KMS-11 (cell line): Measurements from ENCODE around the gene CGA.

Experiments used
- H2AFZ ChIP-seq: fragments of 200-600 bp; sonication (generic); 2 replicates; pipeline ENCODE4 v1.6.1; 2016; ENCODE audit warnings: antibody characterized with exemption, mixed run types, low read depth
- H3K27ac ChIP-seq: fragments of 200-600 bp; sonication (generic); 2 replicates; pipeline ENCODE4 v1.6.1; 2016; ENCODE audit warnings: mild to moderate bottlenecking, mixed run types
- H3K27me3 ChIP-seq: fragments of 200-600 bp; sonication (generic); 2 replicates; pipeline ENCODE4 v1.6.1; 2017; ENCODE audit warnings: mild to moderate bottlenecking, low read depth, mixed run types, moderate library complexity; ENCODE audit not compliant: insufficient read depth
- H3K36me3 ChIP-seq: fragments of 200-600 bp; sonication (generic); 2 replicates; pipeline ENCODE4 v1.6.1; 2017; ENCODE audit warnings: mild to moderate bottlenecking, mixed run types; ENCODE audit not compliant: insufficient read depth
- H3K4me1 ChIP-seq: fragments of 200-600 bp; sonication (generic); 2 replicates; pipeline ENCODE4 v1.6.1; 2016; ENCODE audit warnings: mild to moderate bottlenecking, low read depth, mixed run types; ENCODE audit not compliant: poor library complexity, severe bottlenecking
- H3K4me2 ChIP-seq: fragments of 200-600 bp; sonication (generic); 2 replicates; pipeline ENCODE4 v1.7.0; 2016; ENCODE audit warnings: mild to moderate bottlenecking, mixed run types
- H3K4me3 ChIP-seq: fragments of 200-600 bp; sonication (generic); IDR thresholded peaks from 2 replicates; pipeline ENCODE4 v1.6.1; 2017; ENCODE audit warnings: low read depth, low read length, mixed read lengths; ENCODE audit not compliant: insufficient read depth
- H3K79me2 ChIP-seq: fragments of 200-600 bp; sonication (generic); 2 replicates; pipeline ENCODE4 v1.6.1; 2016; ENCODE audit warnings: low read depth, mixed run types; ENCODE audit not compliant: insufficient read depth
- H3K9ac ChIP-seq: fragments of 200-600 bp; sonication (generic); 2 replicates; pipeline ENCODE4 v1.6.1; 2016; ENCODE audit warnings: mild to moderate bottlenecking, mixed run types
- H4K20me1 ChIP-seq: fragments of 200-600 bp; sonication (generic); 2 replicates; pipeline ENCODE4 v1.6.1; 2016; ENCODE audit warnings: mild to moderate bottlenecking, mixed run types; ENCODE audit not compliant: insufficient read depth
- TF ChIP-seq, protein P1 (sequence below): fragments of 200-600 bp; sonication (generic); conservative IDR thresholded peaks from 2 replicates; pipeline ENCODE4 v1.6.1; 2017; ENCODE audit warnings: low read depth, mild to moderate bottlenecking, antibody characterized with exemption, low read length, moderate library complexity, mixed read lengths

Gene CGA

GRCh38 chr6:87126501-87126900, 31.6 kb upstream of the CGA start:
- H3K4me2 ChIP-seq = no peak overlapping the region
- H3K4me1 ChIP-seq = no peaks in the 10 kb centered on the region
- no peaks in the 10 kb centered on the region for H3K27me3 ChIP-seq
- no peak overlapping the region for H3K27ac ChIP-seq
- H3K4me3 ChIP-seq = no peak overlapping the region
- no peaks in the 10 kb centered on the region for H4K20me1 ChIP-seq
- H3K79me2 ChIP-seq = no peaks in the 10 kb centered on the region
- TF ChIP-seq, protein P1, sequence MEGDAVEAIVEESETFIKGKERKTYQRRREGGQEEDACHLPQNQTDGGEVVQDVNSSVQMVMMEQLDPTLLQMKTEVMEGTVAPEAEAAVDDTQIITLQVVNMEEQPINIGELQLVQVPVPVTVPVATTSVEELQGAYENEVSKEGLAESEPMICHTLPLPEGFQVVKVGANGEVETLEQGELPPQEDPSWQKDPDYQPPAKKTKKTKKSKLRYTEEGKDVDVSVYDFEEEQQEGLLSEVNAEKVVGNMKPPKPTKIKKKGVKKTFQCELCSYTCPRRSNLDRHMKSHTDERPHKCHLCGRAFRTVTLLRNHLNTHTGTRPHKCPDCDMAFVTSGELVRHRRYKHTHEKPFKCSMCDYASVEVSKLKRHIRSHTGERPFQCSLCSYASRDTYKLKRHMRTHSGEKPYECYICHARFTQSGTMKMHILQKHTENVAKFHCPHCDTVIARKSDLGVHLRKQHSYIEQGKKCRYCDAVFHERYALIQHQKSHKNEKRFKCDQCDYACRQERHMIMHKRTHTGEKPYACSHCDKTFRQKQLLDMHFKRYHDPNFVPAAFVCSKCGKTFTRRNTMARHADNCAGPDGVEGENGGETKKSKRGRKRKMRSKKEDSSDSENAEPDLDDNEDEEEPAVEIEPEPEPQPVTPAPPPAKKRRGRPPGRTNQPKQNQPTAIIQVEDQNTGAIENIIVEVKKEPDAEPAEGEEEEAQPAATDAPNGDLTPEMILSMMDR = no peak
- H3K36me3 ChIP-seq = no peaks in the 10 kb centered on the region
- no peak overlapping the region for H2AFZ ChIP-seq
- H3K9ac ChIP-seq = no peak overlapping the region

DNA sequence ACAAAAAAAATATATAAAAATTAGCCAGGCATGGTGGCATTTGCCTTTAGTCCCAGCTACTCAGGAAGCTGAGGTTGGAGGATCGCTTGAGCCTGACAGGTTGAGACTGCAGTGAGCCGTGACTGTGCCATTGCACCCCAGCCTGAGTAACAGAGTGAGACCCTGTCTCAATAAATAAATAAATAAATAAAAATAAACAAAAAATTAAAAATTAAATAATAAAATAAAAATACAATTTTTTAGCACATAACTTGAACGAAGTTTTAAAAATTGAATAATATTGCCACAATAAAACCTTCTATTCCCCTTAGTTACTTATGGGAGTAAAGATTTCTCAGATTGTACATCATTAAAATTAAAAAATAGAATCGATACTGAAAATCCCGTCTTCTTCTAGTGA, 29.2 kb upstream of the CGA start:
- Histone ChIP-seq H4K20me1 (no peaks in the 10 kb centered on the region), H3K36me3 (no peaks in the 10 kb centered on the region), H3K79me2 (no peaks in the 10 kb centered on the region), H3K27ac (no peak overlapping the region), H3K4me3 (no peak overlapping the region), H3K9ac (no peak overlapping the region), H3K4me2 (no peak overlapping the region), H3K4me1 (no peaks in the 10 kb centered on the region), H3K27me3 (no peaks in the 10 kb centered on the region), H2AFZ (no peak overlapping the region)
- TF ChIP-seq, protein P1 = no peak

GRCh38 chr6:87122477-87122876, 27.6 kb upstream of the CGA start:
- Histone ChIP-seq H3K36me3 (no peaks in the 10 kb centered on the region), H3K4me1 (no peaks in the 10 kb centered on the region), H3K27me3 (no peaks in the 10 kb centered on the region), H4K20me1 (no peaks in the 10 kb centered on the region), H3K79me2 (no peaks in the 10 kb centered on the region), H3K27ac (no peak overlapping the region), H2AFZ (no peak overlapping the region), H3K4me3 (no peak overlapping the region), H3K9ac (no peak overlapping the region), H3K4me2 (no peak overlapping the region)
- TF ChIP-seq, protein P1 = no peak

GRCh38 chr6:87118054-87118453, 23.1 kb upstream of the CGA start:
- TF ChIP-seq, protein P1 = no peak
- Histone ChIP-seq H2AFZ (no peak overlapping the region), H3K4me1 (no peaks in the 10 kb centered on the region), H3K27me3 (no peaks in the 10 kb centered on the region), H3K27ac (no peak overlapping the region), H3K36me3 (no peaks in the 10 kb centered on the region), H4K20me1 (no peaks in the 10 kb centered on the region), H3K79me2 (no peaks in the 10 kb centered on the region), H3K4me2 (no peak overlapping the region), H3K4me3 (no peak overlapping the region), H3K9ac (no peak overlapping the region)
